GM19468 (cell line): Measurements from ENCODE around the gene L3MBTL4.

ENCODE experiments used
- ATAC-seq: cut with Tn5 transposase; IDR thresholded peaks from one replicate; pipeline ENCODE4 v1.9.1; 2021; ENCODE audit warnings: mild to moderate bottlenecking, moderate library complexity, moderate number of reproducible peaks; ENCODE audit not compliant: unreplicated experiment; ENCODE audit errors: extremely low read depth

L3MBTL4 gene

DNA sequence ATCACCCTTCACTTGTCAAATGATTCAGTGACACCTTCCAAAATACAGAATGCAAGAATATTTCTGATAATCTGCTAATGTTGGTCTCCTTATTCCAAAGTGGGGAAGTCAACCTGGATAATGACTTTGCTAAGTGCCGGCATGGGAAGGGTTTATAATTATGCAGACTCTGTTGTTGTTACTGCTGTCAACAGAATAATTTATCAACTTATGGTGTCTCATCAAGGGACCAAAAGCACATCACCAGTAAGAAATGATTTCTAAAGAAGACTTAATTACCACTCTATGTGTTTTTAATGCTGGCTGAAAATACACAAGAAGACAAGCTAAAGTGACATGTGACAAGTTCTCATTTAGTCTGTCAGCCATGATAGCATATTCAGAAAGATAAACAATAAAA is 403.8 kb downstream of the L3MBTL4 start:
- ATAC-seq: no peak

DNA sequence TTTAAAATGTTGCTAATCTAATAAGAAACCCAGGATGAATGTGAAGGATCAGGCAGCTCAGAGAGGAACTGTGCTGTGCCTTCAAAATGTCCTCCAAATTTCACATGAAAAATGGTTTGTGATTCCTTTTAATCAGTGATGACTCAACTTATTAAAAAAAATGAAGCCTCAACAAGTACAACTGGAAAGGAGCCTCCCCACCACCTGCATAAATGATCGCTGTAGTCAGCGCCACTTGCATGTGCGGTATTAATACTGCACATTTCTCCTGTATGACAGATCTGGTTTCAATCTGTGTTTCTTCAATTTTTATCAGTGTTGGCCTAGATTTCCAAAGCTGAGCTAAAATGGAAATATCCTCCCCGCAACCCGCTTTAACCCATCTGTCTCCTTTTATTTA is 404.4 kb downstream of the L3MBTL4 start:
- no peak for ATAC-seq

DNA sequence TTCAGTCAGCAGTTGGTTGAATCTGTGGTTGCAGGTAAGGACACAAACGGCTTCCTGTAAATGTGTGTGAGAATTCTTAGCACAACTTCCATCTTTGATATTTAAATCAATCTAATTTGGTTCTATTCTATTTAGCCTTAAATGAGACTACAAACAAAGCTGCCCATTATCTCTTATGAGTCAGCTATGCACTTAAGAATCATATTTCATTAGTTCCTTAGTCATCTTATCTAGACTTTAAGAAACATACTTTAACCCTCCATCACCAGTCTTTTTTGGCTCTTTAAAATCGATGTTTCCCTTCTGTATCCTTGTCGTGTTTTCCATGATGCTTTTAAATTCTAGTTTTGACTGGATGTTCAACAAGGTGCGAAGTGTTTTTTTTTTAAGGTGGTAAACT is 405.0 kb downstream of the L3MBTL4 start:
- ATAC-seq: no peak

DNA sequence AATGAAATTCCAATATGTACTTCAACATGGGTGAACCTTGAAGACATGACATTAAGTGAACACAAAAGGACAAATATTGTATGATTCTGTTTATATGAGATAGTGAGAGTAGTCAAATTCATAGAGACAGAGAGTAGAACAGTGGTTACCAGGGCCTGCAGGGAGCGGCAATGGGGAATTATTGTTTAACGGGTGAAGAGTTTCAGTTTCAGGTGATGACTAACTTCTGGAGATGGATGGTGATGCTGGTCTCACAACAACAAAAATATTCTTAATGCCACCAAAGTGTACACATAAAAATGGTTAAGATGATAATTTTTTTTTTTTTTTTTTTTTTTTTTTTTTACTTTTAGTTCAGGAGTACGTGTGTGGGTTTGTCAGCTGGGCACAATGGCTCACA is 410.0 kb downstream of the L3MBTL4 start:
- ATAC-seq: peak; percentile 93

DNA sequence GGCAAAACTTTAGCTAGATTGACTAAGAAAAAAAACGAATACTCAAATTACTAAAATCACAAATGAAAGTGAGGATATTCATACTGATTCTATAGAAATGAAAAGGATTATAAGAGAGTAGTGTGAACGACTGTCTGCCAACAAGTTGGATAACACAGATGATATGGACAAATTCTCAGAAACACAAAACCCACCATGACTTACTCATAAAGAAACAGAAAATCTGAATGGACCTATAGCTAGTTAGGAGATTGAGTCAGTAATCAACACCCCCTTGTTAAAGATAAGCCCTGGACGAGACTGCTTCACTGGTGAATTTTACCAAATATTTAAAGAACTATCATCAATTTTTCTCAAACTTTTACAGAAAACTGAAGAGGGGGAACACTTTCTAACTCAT is 410.6 kb downstream of the L3MBTL4 start:
- ATAC-seq: no peak

DNA sequence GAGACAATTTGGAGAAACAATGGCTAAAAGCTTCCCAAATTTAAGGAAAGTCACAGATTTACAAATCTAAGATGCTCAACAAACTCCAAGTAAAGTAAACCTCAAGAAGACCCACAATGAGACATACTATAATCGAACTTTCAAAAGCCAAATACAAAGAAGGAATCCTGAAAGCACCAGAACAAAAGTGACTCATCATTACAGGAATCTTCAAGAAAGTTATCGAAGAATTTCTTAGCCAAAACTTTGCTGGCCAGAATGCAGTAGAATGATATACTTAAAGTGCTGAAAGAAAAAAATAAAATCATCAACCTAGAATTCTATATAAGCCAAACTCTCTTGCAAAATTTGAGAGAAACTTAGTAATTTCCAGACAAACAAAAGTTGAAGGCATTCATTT is 412.8 kb downstream of the L3MBTL4 start:
- ATAC-seq: no peak

DNA sequence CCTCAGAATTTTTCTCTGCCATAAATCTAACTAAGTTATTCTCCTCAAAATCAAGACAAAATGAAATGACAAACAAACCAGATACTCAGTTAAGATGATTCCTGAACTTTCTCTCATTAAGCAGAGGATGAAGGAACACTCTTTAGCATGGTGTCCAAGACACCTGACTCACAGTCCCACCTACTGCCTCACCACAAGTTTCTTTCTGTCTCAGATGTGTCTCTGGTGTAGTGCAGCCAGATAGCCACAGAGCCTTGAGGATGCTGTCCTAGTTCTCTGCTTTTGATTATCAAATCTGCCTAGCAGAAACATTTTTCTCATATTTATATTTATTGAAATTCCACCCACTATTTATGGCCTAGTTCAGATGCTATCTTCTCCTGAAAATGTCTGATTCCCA is 415.8 kb downstream of the L3MBTL4 start:
- peak; percentile 28 for ATAC-seq

DNA sequence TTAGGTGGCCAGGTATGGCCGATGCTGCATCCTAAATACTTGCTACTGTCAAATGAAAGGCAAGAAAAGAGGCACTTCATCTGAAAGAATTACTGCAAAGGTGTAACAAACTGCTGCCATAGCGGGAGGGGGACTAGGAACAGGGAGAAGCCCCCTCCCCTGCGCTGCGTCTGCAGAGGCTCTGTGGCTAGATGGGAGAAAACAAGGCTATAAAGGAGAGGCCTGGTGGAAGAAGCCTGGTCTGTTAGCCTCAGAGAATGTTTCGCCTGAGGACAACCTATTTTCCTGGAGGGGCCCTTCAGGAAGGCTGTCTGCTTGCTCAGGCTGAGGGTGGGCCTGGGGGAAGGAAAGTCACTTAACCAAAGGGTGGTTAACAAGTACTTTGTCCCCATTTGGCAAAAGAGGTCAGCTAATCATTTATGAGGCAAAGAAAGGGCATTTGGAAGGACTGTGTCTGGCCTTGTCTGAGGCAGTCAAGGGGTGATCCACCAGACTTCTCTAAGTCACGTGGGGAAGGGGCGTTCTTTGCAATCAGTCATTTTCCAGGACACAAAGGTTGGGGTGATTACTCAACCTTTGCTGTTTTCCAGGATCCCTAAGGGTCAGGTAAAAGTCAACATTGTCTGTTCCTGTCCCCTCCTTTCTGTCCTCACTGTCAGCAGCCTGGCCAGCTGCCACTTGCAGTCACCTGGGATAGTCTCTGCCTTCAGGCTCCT is 416.4 kb downstream of the L3MBTL4 start:
- ATAC-seq: no peak

DNA sequence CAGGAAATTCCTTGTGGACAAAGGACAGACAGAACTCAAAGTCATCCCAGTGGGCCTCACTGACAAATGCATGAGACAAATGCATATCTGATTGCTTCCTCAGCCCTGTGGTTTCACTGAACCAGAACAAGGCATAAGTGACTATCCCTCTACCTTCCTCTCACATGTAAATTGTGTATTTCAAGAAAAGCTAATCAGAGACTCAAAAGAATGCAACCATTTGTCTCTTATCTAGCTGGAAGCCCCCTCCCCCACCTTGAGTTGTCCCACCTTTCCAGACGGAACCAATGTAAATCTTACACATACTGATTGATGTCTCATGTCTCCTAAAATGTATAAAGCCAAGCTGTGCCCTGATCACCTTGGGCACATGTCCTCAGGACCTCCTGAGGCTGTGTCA is 417.4 kb downstream of the L3MBTL4 start:
- ATAC-seq: no peak

DNA sequence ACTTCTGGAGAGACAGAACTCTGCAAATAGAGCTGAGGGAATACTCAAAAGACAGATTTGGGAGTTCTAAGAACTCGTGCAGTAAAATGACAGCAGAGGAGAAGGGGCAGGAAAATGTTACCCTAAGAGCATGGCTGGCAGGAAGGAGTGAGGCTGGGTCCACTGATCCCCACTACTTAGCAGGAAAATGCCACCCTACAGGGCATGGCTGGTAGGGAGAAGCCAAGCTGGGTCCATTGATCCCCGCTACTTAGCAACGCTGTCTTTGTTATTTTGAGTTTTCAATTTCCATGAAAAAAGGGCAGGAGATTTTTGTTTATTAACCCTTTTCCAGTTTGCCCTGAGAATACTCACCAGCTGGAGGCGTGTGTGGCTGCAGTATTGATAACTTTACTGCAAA is 419.1 kb downstream of the L3MBTL4 start:
- ATAC-seq: no peak

DNA sequence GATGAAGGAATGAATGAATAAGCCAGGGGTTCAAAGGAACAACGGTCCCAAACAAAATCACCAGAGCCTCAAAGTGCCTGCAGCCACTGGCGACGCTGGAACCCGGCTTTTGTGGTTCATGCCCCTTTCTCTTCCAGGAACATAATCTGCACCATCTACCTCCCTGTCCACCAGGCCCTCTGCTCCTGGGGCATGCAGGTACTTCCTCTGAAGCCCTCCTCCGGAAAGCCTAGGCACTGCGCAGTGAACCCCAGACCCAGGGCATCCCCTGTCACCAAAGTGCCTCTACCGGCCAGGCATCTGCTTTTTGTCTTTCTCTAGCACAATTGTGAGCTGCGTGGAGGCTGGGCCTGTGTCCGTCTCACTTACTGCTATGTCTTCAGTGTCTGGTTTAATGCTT is 420.8 kb downstream of the L3MBTL4 start:
- no peak for ATAC-seq

DNA sequence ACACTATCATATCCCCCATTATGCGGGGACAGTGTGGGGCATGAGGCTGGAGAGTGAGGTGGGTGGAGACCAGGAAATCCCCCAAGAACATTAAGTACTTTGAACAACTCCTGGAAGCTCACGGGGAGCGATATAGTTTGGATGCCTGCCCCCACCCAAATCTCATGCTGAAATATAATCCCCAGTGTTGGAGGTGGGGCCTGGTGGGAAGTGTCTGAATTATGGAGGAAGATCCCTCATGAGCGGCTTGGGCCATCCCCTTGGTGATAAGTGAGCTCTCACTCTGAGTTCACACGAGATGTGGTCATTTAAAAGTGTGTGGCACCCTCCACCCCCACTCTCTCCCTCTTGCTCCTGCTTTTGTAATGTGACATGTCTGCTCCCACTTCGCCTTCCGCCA is 422.3 kb downstream of the L3MBTL4 start:
- no peak for ATAC-seq

DNA sequence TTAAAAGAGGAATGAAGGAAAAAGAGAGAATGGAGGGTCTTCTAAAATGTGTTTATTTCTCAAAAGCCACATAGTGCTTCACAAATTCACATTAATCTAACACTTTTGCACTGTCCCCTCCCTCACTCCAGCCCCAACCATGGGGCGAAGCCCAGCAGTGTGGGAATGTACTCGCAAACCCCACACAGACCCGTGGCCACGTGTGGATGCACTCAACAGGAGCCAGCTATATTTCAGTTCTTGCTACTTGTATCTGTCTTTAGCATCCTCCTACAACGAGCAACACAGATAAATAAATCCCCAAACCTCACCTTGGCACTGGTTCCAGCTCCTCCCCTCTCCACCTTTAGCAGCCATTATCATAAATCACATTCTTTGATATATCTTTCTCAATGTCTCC is 427.5 kb downstream of the L3MBTL4 start:
- ATAC-seq: no peak

DNA sequence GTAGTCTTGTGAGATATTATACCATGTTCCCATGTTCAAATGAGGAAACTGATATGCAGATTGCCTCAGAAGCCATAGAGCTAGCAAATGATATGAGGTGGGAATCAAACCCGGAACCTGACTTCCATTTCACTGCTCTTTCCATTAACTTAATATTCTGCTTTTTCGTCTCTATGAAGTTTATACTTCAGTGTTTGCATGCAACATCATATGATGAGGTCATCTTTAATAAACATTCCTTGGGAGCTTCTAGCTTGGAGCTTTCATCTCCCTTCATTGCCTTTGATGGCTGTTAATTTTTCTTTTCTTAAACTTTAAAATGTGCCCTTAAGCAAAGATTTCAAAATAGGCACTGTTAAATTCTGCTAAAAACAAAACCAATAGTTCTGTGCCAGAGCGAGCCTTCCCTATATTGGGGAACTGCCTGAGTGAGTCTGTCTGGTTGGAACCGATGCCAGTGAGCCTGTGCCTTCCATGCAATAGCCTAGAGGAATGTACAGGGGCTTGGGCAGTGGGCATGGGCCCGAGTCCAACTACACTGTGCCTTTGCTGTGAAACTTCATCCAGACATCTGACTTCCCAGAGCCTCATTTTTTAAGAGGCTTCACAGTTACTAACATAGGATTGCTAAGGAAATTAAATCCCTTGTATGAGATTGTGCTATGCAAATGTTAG is 428.3 kb downstream of the L3MBTL4 start:
- ATAC-seq: no peak

DNA sequence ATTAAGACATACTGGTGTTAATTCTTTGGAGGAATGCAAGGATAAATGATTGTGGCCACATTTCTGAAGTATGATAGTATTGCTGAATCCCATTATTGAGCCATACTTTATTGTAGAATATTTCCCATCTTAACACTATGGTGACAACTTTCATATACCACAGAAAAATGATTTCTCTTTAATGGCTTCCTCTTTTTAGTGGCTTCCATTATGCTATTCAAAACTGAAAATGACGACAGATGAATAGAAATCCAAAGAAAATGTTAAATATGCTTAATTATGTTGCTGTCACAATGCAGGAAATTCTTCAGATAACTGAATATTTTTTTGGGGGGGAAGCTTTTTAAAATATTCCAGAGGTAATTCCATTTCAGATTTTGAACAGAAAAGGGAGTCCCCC is 430.5 kb downstream of the L3MBTL4 start:
- ATAC-seq: no peak

DNA sequence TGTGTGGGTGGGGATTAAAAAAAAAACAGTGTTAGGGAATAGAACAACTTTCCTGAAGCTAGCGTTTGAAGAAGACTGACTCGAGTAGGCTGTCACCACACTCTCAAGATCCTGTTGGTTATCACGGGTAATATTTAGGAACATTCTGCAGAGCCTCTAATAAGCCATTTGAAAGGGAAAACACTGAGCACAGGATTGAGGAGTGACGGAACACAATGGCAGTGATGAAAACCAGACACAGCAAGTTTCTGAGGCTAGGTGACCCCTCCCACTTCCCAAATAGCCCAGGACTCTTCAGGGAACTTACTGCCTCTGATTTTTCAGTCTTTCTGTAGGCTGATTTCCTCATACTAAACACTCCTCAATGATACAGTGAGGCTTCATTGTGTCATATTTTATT is 431.2 kb downstream of the L3MBTL4 start:
- no peak for ATAC-seq

DNA sequence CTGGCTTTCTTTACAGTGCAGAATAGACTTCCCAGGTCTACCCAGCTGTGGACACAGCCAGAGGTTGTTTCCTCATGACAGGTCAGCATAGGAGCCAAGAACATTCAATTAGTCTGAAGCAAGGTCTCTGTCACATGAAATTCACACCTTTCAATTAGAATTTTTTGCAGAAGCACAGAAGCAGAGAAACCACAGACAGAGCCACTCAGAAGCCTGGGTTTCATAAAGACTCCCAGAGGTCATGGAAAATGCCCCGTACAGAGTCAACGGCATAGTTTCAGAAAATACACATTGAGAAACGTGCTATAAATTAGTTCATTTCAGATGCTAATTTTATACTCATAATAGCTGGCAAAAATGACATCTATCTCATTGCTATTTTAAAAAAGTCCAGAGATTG is 432.4 kb downstream of the L3MBTL4 start:
- ATAC-seq: no peak

DNA sequence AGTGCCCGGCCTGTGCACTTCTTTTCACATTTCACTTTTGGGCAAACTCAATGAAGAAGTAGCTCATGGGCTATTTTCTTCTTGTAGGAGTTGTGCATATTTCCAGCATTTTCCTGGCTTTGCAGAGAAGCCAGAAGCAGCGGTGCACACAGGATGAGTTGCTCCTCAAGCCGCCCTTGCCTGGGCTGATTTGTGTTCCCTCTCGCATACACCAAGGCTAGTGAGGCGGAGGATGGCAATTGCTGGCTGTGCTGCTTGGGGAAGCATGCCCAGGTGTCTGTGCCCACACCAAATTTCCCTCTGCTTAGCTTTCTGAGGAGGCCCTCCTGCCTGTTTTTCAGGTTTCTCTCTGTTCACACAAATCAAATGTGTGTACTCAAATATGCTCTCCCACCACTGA is 434.0 kb downstream of the L3MBTL4 start:
- no peak for ATAC-seq

DNA sequence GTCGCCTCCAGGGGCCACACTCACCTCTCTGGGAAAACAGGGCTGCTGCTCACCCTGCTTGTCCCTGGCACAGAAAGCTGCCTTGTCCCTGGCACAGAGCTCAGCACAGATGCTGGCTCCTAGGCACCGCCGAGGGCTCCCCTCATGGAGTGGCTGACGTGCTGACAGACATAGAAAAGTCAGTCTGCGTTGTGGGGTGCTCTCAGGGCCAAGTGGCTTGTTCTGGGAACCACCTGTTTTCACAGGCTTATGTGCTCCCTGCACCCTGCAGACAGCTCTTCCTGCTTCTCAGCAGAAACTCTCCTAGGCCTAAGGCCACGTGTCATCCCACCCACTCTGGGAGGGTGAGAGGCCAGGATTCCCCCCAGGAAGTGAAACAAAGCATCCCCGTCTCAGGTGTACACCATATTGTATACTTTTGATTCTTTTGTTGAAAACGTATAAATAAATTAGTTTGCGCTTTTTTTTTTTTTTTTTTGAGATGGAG is 434.7 kb downstream of the L3MBTL4 start:
- peak; percentile 65 for ATAC-seq

DNA sequence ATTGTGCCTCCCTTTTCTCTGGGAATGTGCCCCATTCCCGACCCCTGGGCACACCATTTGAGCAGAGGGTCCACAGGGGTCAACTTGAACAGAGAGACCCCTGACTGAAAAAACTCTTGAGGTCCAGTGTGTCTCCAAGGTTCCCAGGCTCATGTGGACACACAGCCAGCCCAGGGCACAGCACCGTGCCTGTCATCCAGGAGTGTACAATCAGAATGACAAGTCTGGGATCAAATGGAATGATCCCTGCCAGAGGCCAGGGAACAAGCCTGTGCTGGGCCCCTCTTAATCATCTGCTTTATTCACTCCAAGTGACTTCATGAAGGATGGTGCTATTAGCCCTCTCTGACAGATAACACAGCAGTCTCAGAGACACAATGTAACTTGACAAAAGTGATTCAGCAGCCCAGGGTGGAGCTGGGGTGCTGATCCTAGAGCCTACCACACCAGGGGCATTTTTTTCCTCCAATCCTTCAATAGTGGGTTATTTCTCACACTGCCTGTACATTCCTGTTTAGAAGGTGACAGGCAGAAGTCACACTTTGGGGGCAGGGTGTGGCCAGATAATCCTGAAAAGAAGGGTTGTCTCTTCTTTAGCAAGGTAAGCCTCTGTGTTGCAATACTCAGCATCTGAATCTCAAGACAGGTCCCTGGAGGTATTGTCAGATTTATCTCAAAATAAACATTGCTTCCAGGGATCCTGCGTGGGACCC is 435.4 kb downstream of the L3MBTL4 start:
- ATAC-seq: no peak

DNA sequence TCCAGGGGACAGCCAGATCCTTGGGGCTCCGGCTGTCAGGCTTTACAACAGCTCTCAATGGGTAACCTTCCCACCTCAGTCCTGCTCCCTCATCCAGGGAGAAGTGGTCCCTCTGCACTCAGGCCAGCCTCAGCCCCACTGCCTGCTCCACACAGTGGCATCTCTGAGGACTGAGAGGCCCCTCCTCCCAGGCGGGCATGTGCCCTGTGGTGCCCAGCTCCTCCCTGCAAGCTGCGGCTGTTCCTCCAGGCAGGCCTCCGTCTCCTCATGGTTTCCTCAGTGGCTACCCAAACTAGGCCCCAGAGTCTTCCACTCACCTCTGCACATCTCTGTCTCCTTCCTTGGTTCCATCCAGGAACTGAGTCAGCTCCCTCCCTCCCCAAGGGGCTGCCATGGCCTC is 437.7 kb downstream of the L3MBTL4 start:
- ATAC-seq: no peak
